H1 (cell line): ENCODE results near the gene TIGD6. TPM values are rescaled to one million over a fixed set of nuclear protein-coding genes. Genes with fewer than 3 reads are reported as not detected.

Experiments used
- CTCF ChIA-PET: fragments of 300-600 bp; sonication (Branson Sonifier 250); formaldehyde crosslinking; loops from one replicate; lab custom pipeline; 2021; ENCODE audit not compliant: partially characterized antibody; lab: Charles Lee
- POLR2A ChIA-PET: fragments of 300-600 bp; sonication (Branson Sonifier 250); formaldehyde crosslinking; loops from one replicate; lab custom pipeline; 2021; ENCODE audit warnings: inconsistent platforms; ENCODE audit not compliant: partially characterized antibody; lab: Charles Lee
- DNase-seq, 2 experiments: peaks; one replicate each; pipeline versions ENCODE4 v3.0.0 to v3.0.0-alpha.2; 2010 to 2022; ENCODE audit warnings: low spot score in 2 of 2, low read depth in 1 of 2, mixed read lengths in 1 of 2
- FAIRE-seq: peaks from 2 replicates; lab custom pipeline; 2011; peaks lifted over from hg19 to GRCh38; lab: Jason Lieb, UNC
- H2AFZ ChIP-seq: 2 replicates; pipeline ENCODE4 v1.8.1; 2012; ENCODE audit warnings: low read length, inconsistent platforms
- H2AK5ac ChIP-seq: 2 replicates; pipeline ENCODE4 v1.6.1; 2013; ENCODE audit warnings: low read depth, low read length
- H2BK120ac ChIP-seq: replicated peaks from 2 replicates; pipeline ENCODE3; 2013; ENCODE audit warnings: low read depth, low read length, inconsistent platforms
- H2BK12ac ChIP-seq: 2 replicates; pipeline ENCODE4 v1.6.1; 2013; ENCODE audit warnings: low read depth, low read length
- H2BK15ac ChIP-seq: 2 replicates; pipeline ENCODE4 v1.6.1; 2013; ENCODE audit warnings: low read length
- H2BK20ac ChIP-seq: 2 replicates; pipeline ENCODE4 v1.6.1; 2013; ENCODE audit warnings: low read length
- H2BK5ac ChIP-seq: 2 replicates; pipeline ENCODE4 v1.6.1; 2013; ENCODE audit warnings: low read depth, low read length
- H3K14ac ChIP-seq: 2 replicates; pipeline ENCODE4 v1.6.1; 2013; ENCODE audit warnings: inconsistent platforms; ENCODE audit not compliant: insufficient read length
- H3K18ac ChIP-seq: 2 replicates; pipeline ENCODE4 v1.6.1; 2013; ENCODE audit warnings: low read length; ENCODE audit errors: extremely low read depth
- H3K23ac ChIP-seq: 2 replicates; pipeline ENCODE4 v1.6.1; 2013; ENCODE audit warnings: inconsistent platforms; ENCODE audit not compliant: insufficient read length
- H3K23me2 ChIP-seq: 2 replicates; pipeline ENCODE4 v1.6.1; 2013; ENCODE audit warnings: low read depth, low read length
- H3K27ac ChIP-seq: 2 replicates; pipeline ENCODE4 v1.6.1; 2011; ENCODE audit warnings: low read depth, low read length, inconsistent platforms
- H3K27me3 ChIP-seq, 4 experiments: replicated peaks in 1 of 4; 1 replicate in 1 of 4; 2 replicates in 3 of 4; pipeline versions ENCODE4 v1.6.1 to v1.8.1; 2011 to 2013; ENCODE audit warnings: low read length in 3 of 4, mild to moderate bottlenecking in 3 of 4, inconsistent platforms in 2 of 4, mixed read lengths in 2 of 4, moderate library complexity in 1 of 4; ENCODE audit not compliant: control insufficient read depth in 3 of 4, insufficient read depth in 3 of 4; ENCODE audit errors: extremely low read depth in 1 of 4
- H3K36me3 ChIP-seq, 4 experiments: 2 replicates each; pipeline versions ENCODE4 v1.6.1 to v1.8.1; 2011 to 2013; ENCODE audit warnings: mild to moderate bottlenecking in 4 of 4, low read length in 3 of 4, moderate library complexity in 2 of 4, control low read depth in 1 of 4, inconsistent platforms in 1 of 4; ENCODE audit not compliant: insufficient read depth in 4 of 4, control insufficient read depth in 2 of 4
- H3K4ac ChIP-seq: replicated peaks from 2 replicates; pipeline ENCODE3; 2013; ENCODE audit warnings: low read length, low read depth, mixed read lengths, inconsistent platforms; ENCODE audit not compliant: insufficient read length
- H3K4me1 ChIP-seq, 4 experiments: replicated peaks in 1 of 4; 1 replicate in 1 of 4; 2 replicates in 3 of 4; pipeline versions ENCODE4 v1.6.1 to v1.8.1; 2011 to 2013; ENCODE audit warnings: low read length in 3 of 4, inconsistent platforms in 2 of 4, mixed read lengths in 1 of 4; ENCODE audit not compliant: insufficient read depth in 4 of 4, control insufficient read depth in 3 of 4
- H3K4me2 ChIP-seq, 2 experiments: 2 replicates each; pipeline versions ENCODE4 v1.6.1 to v1.8.1; 2011 to 2013; ENCODE audit warnings: low read depth in 2 of 2, low read length in 2 of 2, control low read depth in 1 of 2, inconsistent platforms in 1 of 2, mild to moderate bottlenecking in 1 of 2; ENCODE audit not compliant: insufficient read depth in 1 of 2
- H3K4me3 ChIP-seq, 4 experiments: fragments of 200-600, 300-600 bp in 1 of 4; sonication (generic), shearing (Covaris generic), sonication (Bioruptor Twin) in 1 of 4; 2 replicates each; pipeline versions ENCODE4 v1.5.1 to v1.8.1; 2011 to 2016; ENCODE audit warnings: low read length in 4 of 4, low read depth in 3 of 4, control low read depth in 2 of 4, inconsistent platforms in 2 of 4, mild to moderate bottlenecking in 2 of 4, mixed read lengths in 1 of 4, moderate library complexity in 1 of 4; ENCODE audit not compliant: insufficient read depth in 2 of 4; ENCODE audit errors: extremely low read depth in 1 of 4
- H3K56ac ChIP-seq: replicated peaks from 2 replicates; pipeline ENCODE3; 2013; ENCODE audit warnings: low read depth, mild to moderate bottlenecking, mixed read lengths, low read length, inconsistent platforms; ENCODE audit not compliant: insufficient read length
- H3K79me1 ChIP-seq: 2 replicates; pipeline ENCODE4 v1.6.1; 2013; ENCODE audit warnings: low read depth, low read length, control low read depth
- H3K79me2 ChIP-seq, 2 experiments: 2 replicates each; pipeline versions ENCODE4 v1.6.1 to v1.8.1; 2012 to 2013; ENCODE audit warnings: low read length in 2 of 2, mild to moderate bottlenecking in 2 of 2, inconsistent platforms in 1 of 2; ENCODE audit not compliant: insufficient read depth in 2 of 2, control insufficient read depth in 1 of 2
- H3K9ac ChIP-seq, 4 experiments: replicated peaks in 1 of 4; 1 replicate in 1 of 4; 2 replicates in 3 of 4; pipeline versions ENCODE4 v1.6.1 to v1.8.1; 2011 to 2013; ENCODE audit warnings: low read depth in 3 of 4, low read length in 3 of 4, control low read depth in 2 of 4, mild to moderate bottlenecking in 2 of 4, moderate library complexity in 2 of 4, inconsistent platforms in 1 of 4; ENCODE audit errors: extremely low read depth in 1 of 4
- H3K9me3 ChIP-seq, 2 experiments: 2 replicates each; pipeline versions ENCODE4 v1.6.1 to v1.8.1; 2012 to 2013; ENCODE audit warnings: mild to moderate bottlenecking in 2 of 2, moderate library complexity in 2 of 2, control low read depth in 1 of 2, inconsistent platforms in 1 of 2, low read depth in 1 of 2, low read length in 1 of 2, mixed read lengths in 1 of 2; ENCODE audit not compliant: insufficient read depth in 2 of 2
- H4K20me1 ChIP-seq, 2 experiments: replicated peaks in 1 of 2; 2 replicates each; pipeline versions ENCODE3 to v1.8.1; 2011 to 2013; ENCODE audit warnings: inconsistent platforms in 2 of 2, low read length in 2 of 2, mild to moderate bottlenecking in 1 of 2; ENCODE audit not compliant: insufficient read depth in 2 of 2, control insufficient read depth in 1 of 2
- H4K5ac ChIP-seq: 2 replicates; pipeline ENCODE4 v1.6.1; 2013; ENCODE audit warnings: low read length, low read depth, mixed read lengths, inconsistent platforms; ENCODE audit not compliant: insufficient read length
- H4K8ac ChIP-seq: 2 replicates; pipeline ENCODE4 v1.8.0; 2013; ENCODE audit warnings: mild to moderate bottlenecking, moderate library complexity, low read length, inconsistent platforms; ENCODE audit not compliant: insufficient read depth; ENCODE audit errors: extremely low read depth
- H4K91ac ChIP-seq: replicated peaks from 2 replicates; pipeline ENCODE3; 2013; ENCODE audit warnings: low read length, mixed read lengths, inconsistent platforms; ENCODE audit not compliant: insufficient read length
- ASH2L ChIP-seq: fragments of 200-600, 300-600 bp; sonication (generic); IDR thresholded peaks from one replicate; pipeline ENCODE4 v1.7.1; 2017; ENCODE audit warnings: low read length
- BACH1 ChIP-seq: IDR thresholded peaks from 2 replicates; pipeline ENCODE4 v1.6.1; 2012; ENCODE audit warnings: low read length, improper control_type of control experiment
- CHD2 ChIP-seq: IDR thresholded peaks from 2 replicates; pipeline ENCODE4 v1.6.1; 2012; ENCODE audit warnings: low read length, improper control_type of control experiment
- CREB1 ChIP-seq: IDR thresholded peaks from 2 replicates; pipeline ENCODE4 v1.6.1; 2012; ENCODE audit warnings: inconsistent platforms
- JUN ChIP-seq: IDR thresholded peaks from 2 replicates; pipeline ENCODE4 v1.6.1; 2011; ENCODE audit warnings: low read depth, mild to moderate bottlenecking, improper control_type of control experiment, low read length
- JUND ChIP-seq: IDR thresholded peaks from 2 replicates; pipeline ENCODE4 v1.6.1; 2011; ENCODE audit warnings: mild to moderate bottlenecking, improper control_type of control experiment, low read length
- NANOG ChIP-seq: IDR thresholded peaks from 2 replicates; pipeline ENCODE4 v1.6.1; 2011; ENCODE audit warnings: low read length, low read depth, mild to moderate bottlenecking, inconsistent platforms; ENCODE audit not compliant: insufficient read depth, poor library complexity, severe bottlenecking
- RAD21 ChIP-seq, 2 experiments: IDR thresholded peaks in 1 of 2; conservative IDR thresholded peaks in 1 of 2; 2 replicates each; pipeline ENCODE4 v1.6.1; 2011; ENCODE audit warnings: low read depth in 2 of 2, low read length in 2 of 2, improper control_type of control experiment in 1 of 2, inconsistent platforms in 1 of 2, mild to moderate bottlenecking in 1 of 2, moderate library complexity in 1 of 2
- TAF7 ChIP-seq: optimal IDR thresholded peaks from 2 replicates; pipeline ENCODE3; 2011; ENCODE audit warnings: low read depth, mild to moderate bottlenecking, inconsistent platforms, low read length, moderate library complexity, borderline replicate concordance
- TCF12 ChIP-seq: IDR thresholded peaks from 2 replicates; pipeline ENCODE4 v1.6.1; 2011; ENCODE audit warnings: low read depth, mild to moderate bottlenecking, low read length
- TEAD4 ChIP-seq: IDR thresholded peaks from 2 replicates; pipeline ENCODE4 v1.6.1; 2012; ENCODE audit warnings: low read depth, low read length, inconsistent platforms, mixed read lengths
- USF2 ChIP-seq: IDR thresholded peaks from 2 replicates; pipeline ENCODE4 v1.6.1; 2011; ENCODE audit warnings: low read length, improper control_type of control experiment
- WGBS, 2 experiments: shearing (Covaris generic) in 1 of 2; methylation state at CpG; one replicate each; pipeline versions ENCODE4 v1.1.6 to v1.1.7; 2013 to 2015; ENCODE audit warnings: low lambda C conversion rate in 2 of 2, mixed read lengths in 2 of 2, inconsistent platforms in 1 of 2, low coverage in 1 of 2, missing lambda C conversion rate in 1 of 2; ENCODE audit not compliant: insufficient replicate concordance in 2 of 2, insufficient coverage in 1 of 2, insufficient read length in 1 of 2; ENCODE audit errors: extremely low coverage in 1 of 2, missing lambda C conversion rate in 1 of 2; 5-methylcytosine and 5-hydroxymethylcytosine counted together
- polyA plus RNA-seq, 7 experiments: library from polyadenylated mRNA; depleted of rRNA in 3 of 7; stranded (reverse) in 5 of 7; unstranded in 2 of 7; fragments of >200 nt in 5 of 7; fragments of 200-250 nt in 2 of 7; gene quantifications; 1 replicate in 5 of 7; 2 replicates in 1 of 7; 4 replicates in 1 of 7; pipeline versions ENCODE4 v1.2.1 to v1.2.3, GENCODE V29; 2011 to 2013; ENCODE audit warnings: missing spikeins in 2 of 7, mixed read lengths in 2 of 7
- total RNA-seq: library from RNA; stranded (reverse); fragmentation: NEBNext Ultra II Directional; extraction: Animal tissue kit (Norgen Biotek cat#: 25700); gene quantifications from 2 replicates; pipeline ENCODE4 v1.2.1, GENCODE V29; 2021

Gene TIGD6
- total and polyA plus RNA-seq, 2 of the 8 experiments (the other 6 are each of a cell fraction or from before 2014, with no cell fraction given): 1.3 to 2.4 TPM

GRCh38 chr5:150021491-150022157, 21.2 kb upstream of the TIGD6 start:
- Histone ChIP-seq H2BK12ac (no peak overlapping the region), H3K23me2 (no peaks in the 10 kb centered on the region), H3K18ac (no peak overlapping the region), H3K9ac (no peak overlapping the region), H2BK120ac (no peak overlapping the region), H2AFZ (no peak overlapping the region), H2AK5ac (no peak overlapping the region), H2BK20ac (no peak overlapping the region)
- 69% methylated on average over 13 of the region's 13 CpGs; no CpG with 5 or more reads in 1 of the 2 experiments for WGBS, 2 experiments
- CTCF ChIA-PET: interaction anchor here (0.9 to 2.0 kb wide), 5 partner anchors 9 to 196 kb away, joined by 3 to 7 read pairs (median 5); no protein-coding TSS in a partner anchor
- no peak for FAIRE-seq
- TF ChIP-seq USF2 (no peak), CREB1 (no peak), TAF7 (no peak), JUND (no peak), TCF12 (no peak), BACH1 (no peak), JUN (no peak), TEAD4 (no peak), ASH2L (no peak), NANOG (no peak), RAD21 (IDR thresholded peaks at IDR 0.05 in 1 of 2, conservative IDR thresholded peaks at IDR 0.05 in 1 of 2; ENCODE audit: low read depth in 2 of 2, low read length in 2 of 2) (no peak), CHD2 (no peak)
- TF ChIP-seq, all 59 proteins: peak for 0
- Histone ChIP-seq H4K8ac (no peak overlapping the region), H3K79me2 (no peaks in the 10 kb centered on the region), H3K79me1 (no peaks in the 10 kb centered on the region), H3K4me2 (peak overlapping the region in 1 of 2 experiments; percentile 2; a peak in 1 of 4 replicates), H3K23ac (no peak overlapping the region), H4K20me1 (peaks cover 0 to 2% of the 10 kb centered on the region in 2 experiments), H3K27me3 (no peaks in the 10 kb centered on the region), H3K56ac (no peak overlapping the region), H3K9me3 (no peaks in the 10 kb centered on the region), H4K5ac (no peak overlapping the region), H4K91ac (no peak overlapping the region), H3K4ac (no peak overlapping the region), H2BK5ac (no peak overlapping the region), H2BK15ac (no peak overlapping the region), H3K14ac (no peak overlapping the region), H3K36me3 (peaks cover 3 to 65% (median 33%) of the 10 kb centered on the region in 4 experiments; a peak in 6 of 8 replicates), H3K4me3 (no peak overlapping the region), H3K27ac (no peak overlapping the region), H3K4me1 (no peaks in the 10 kb centered on the region; a peak in 1 of 7 replicates)
- DNase-seq: no peak
- POLR2A ChIA-PET: interaction anchor here (1.1 to 1.2 kb wide), 2 partner anchors 9 to 22 kb away, joined by 3 to 4 read pairs; partner anchors contain the start of genes HMGXB3 and TIGD6
